ENCODE measurements around the gene FYB2.

- TF ChIP-seq CTCF (IDR thresholded peaks at IDR 0.05) (no peak), POLR2A (IDR thresholded peaks at IDR 0.05) (no peak)
Measured at GRCh38 chr1:56774067-56774609, 45.1 kb downstream of the FYB2 start.
